PC-3 (cell line): Measurements from ENCODE around the gene TMEM184A. TPM values are rescaled to one million over a fixed set of nuclear protein-coding genes. Genes with fewer than 3 reads are reported as not detected.

Experiments
- ATAC-seq: fragments of 200-7000 bp; cut with Tn5 transposase; 2 replicates; pipeline ENCODE4 v1.9.1; 2020; ENCODE audit warnings: mild to moderate bottlenecking, moderate library complexity
- BruUV-seq: library from RNA; stranded (reverse); fragments of 400-500 nt; replicated peaks from 2 replicates; lab custom pipeline; 2021; lab: Mats Ljungman, UMichigan
- CTCF ChIA-PET: fragments of 300-600 bp; sonication (Branson Sonifier 250); formaldehyde crosslinking; loops from one replicate; lab custom pipeline; 2022; ENCODE audit warnings: antibody characterized with exemption; lab: Charles Lee
- POLR2A ChIA-PET: fragments of 300-600 bp; sonication (Branson Sonifier 250); formaldehyde crosslinking; loops from one replicate; lab custom pipeline; 2022; ENCODE audit warnings: antibody characterized with exemption; ENCODE audit not compliant: unreplicated experiment; lab: Charles Lee
- DNase-seq: peaks from one replicate; pipeline ENCODE4 v3.0.0-alpha.2; 2015
- H2AFZ ChIP-seq: fragments of 300-600 bp; sonication (generic); 2 replicates; pipeline ENCODE4 v1.6.0; 2016; ENCODE audit warnings: antibody characterized with exemption, low read length
- H3F3A ChIP-seq: fragments of 300-600 bp; sonication (generic); one replicate; pipeline ENCODE4 v1.6.0; 2017; ENCODE audit warnings: antibody characterized with exemption, low read length, control low read depth, mild to moderate bottlenecking; ENCODE audit not compliant: unreplicated experiment
- H3K27ac ChIP-seq: fragments of 300-600 bp; sonication (generic); 2 replicates; pipeline ENCODE4 v1.5.1; 2016; ENCODE audit warnings: mild to moderate bottlenecking, low read length
- H3K27me3 ChIP-seq: fragments of 300-600 bp; sonication (generic); 2 replicates; pipeline ENCODE4 v1.6.1; 2016; ENCODE audit warnings: low read length, mixed read lengths
- H3K36me3 ChIP-seq: fragments of 300-600 bp; sonication (generic); 2 replicates; pipeline ENCODE4 v1.6.1; 2016; ENCODE audit warnings: low read depth, mixed run types, low read length, mixed read lengths
- H3K4me1 ChIP-seq: fragments of 300-600 bp; sonication (generic); 2 replicates; pipeline ENCODE4 v1.5.1; 2016; ENCODE audit warnings: low read length; ENCODE audit not compliant: insufficient read depth
- H3K4me2 ChIP-seq: fragments of 300-600 bp; sonication (generic); 2 replicates; pipeline ENCODE4 v1.6.0; 2016; ENCODE audit warnings: low read length
- H3K4me3 ChIP-seq: fragments of 300-600 bp; sonication (generic); 2 replicates; pipeline ENCODE4 v1.5.1; 2016; ENCODE audit warnings: mild to moderate bottlenecking, low read length, mixed read lengths
- H3K79me2 ChIP-seq: fragments of 300-600 bp; sonication (generic); 2 replicates; pipeline ENCODE4 v1.6.1; 2017; ENCODE audit warnings: low read length, mixed read lengths
- H3K9ac ChIP-seq: fragments of 300-600 bp; sonication (generic); 2 replicates; pipeline ENCODE4 v1.6.0; 2016; ENCODE audit warnings: mild to moderate bottlenecking, low read length
- H3K9me2 ChIP-seq: fragments of 300-600 bp; sonication (generic); replicated peaks from 2 replicates; pipeline ENCODE4 v1.6.1; 2016; ENCODE audit warnings: mixed run types, low read length, mixed read lengths
- H3K9me3 ChIP-seq: fragments of 300-600 bp; sonication (generic); 2 replicates; pipeline ENCODE4 v1.6.1; 2016; ENCODE audit warnings: low read length, mixed read lengths
- H4K20me1 ChIP-seq: fragments of 300-600 bp; sonication (generic); 2 replicates; pipeline ENCODE4 v1.6.1; 2016; ENCODE audit warnings: low read length, mixed read lengths
- CTCF ChIP-seq: fragments of 300-600 bp; sonication (generic); conservative IDR thresholded peaks from 2 replicates; pipeline ENCODE4 v1.5.1; 2017; ENCODE audit warnings: antibody characterized with exemption, low read depth, mild to moderate bottlenecking, low read length
- EZH2 ChIP-seq: fragments of 300-600 bp; sonication (generic); IDR thresholded peaks from one replicate; pipeline ENCODE4 v1.6.1; 2017; ENCODE audit warnings: antibody characterized with exemption, mild to moderate bottlenecking, low read length; ENCODE audit not compliant: unreplicated experiment
- EZH2phosphoT487 ChIP-seq: fragments of 300-600 bp; sonication (generic); IDR thresholded peaks from 2 replicates; pipeline ENCODE4 v1.6.1; 2018; ENCODE audit warnings: mild to moderate bottlenecking, antibody characterized with exemption, low read length, borderline replicate concordance
- intact Hi-C: fragments of 100-400 bp; cut with micrococcal nuclease; formaldehyde crosslinking; loops from 2 replicates; pipeline ENCODE4 v1.9.0; 2023
- total RNA-seq: library from RNA; depleted of rRNA; stranded (reverse); fragments of >200 nt; gene quantifications from 2 replicates; pipeline ENCODE4 v1.2.3, GENCODE V29; 2014

TMEM184A gene
- total RNA-seq, 1 experiment from 2014 or later = 23.1 TPM

- POLR2A ChIA-PET = no interaction called here
These were observed 52.6 kb downstream of the TMEM184A start for GRCh38 chr7:1503390-1503789.

GRCh38 chr7:1502845-1503244 is 53.2 kb downstream of the TMEM184A start:
- ATAC-seq (no peak), DNase-seq (no peak)
- intact Hi-C loops = no loop called here
- Histone ChIP-seq H3K9me2 (no peaks in the 10 kb centered on the region), H2AFZ (no peak overlapping the region), H3K4me3 (peak overlapping the region; percentile 97), H3K9me3 (no peaks in the 10 kb centered on the region), H3K27me3 (no peaks in the 10 kb centered on the region), H3K4me1 (peaks cover 16% of the 10 kb centered on the region), H3K36me3 (peaks cover 12% of the 10 kb centered on the region), H3F3A (no peaks in the 10 kb centered on the region), H4K20me1 (no peaks in the 10 kb centered on the region), H3K27ac (no peak overlapping the region), H3K4me2 (peak overlapping the region; percentile 92), H3K9ac (peak overlapping the region; percentile 91; the same call in 1 of the 2 replicates), H3K79me2 (peaks cover 34% of the 10 kb centered on the region)
- ChIA-PET POLR2A (no interaction called here), CTCF (no interaction called here)
- no TSS peak for BruUV-seq
- TF ChIP-seq CTCF (no peak), EZH2 (no peak), EZH2phosphoT487 (no peak)

More at GRCh38 chr7:1503390-1503789, 52.6 kb downstream of the TMEM184A start:
- no peak for DNase-seq
- Histone ChIP-seq H3K4me1 (peaks cover 16% of the 10 kb centered on the region), H3K9me2 (no peaks in the 10 kb centered on the region), H3K9ac (peak overlapping the region; percentile 91), H3K9me3 (no peaks in the 10 kb centered on the region), H3K36me3 (peaks cover 12% of the 10 kb centered on the region), H4K20me1 (no peaks in the 10 kb centered on the region), H3K27ac (no peak overlapping the region), H2AFZ (no peak overlapping the region), H3K4me3 (peak overlapping the region; percentile 97), H3F3A (no peaks in the 10 kb centered on the region), H3K4me2 (peak overlapping the region; percentile 92), H3K27me3 (no peaks in the 10 kb centered on the region), H3K79me2 (peaks cover 34% of the 10 kb centered on the region)
- CTCF ChIA-PET = no interaction called here
- BruUV-seq = TSS peak; percentile 38
- no peak for ATAC-seq
- TF ChIP-seq EZH2 = no peak
- TF ChIP-seq CTCF = no peak
- TF ChIP-seq EZH2phosphoT487 = no peak
- intact Hi-C loops = no loop called here

DNA sequence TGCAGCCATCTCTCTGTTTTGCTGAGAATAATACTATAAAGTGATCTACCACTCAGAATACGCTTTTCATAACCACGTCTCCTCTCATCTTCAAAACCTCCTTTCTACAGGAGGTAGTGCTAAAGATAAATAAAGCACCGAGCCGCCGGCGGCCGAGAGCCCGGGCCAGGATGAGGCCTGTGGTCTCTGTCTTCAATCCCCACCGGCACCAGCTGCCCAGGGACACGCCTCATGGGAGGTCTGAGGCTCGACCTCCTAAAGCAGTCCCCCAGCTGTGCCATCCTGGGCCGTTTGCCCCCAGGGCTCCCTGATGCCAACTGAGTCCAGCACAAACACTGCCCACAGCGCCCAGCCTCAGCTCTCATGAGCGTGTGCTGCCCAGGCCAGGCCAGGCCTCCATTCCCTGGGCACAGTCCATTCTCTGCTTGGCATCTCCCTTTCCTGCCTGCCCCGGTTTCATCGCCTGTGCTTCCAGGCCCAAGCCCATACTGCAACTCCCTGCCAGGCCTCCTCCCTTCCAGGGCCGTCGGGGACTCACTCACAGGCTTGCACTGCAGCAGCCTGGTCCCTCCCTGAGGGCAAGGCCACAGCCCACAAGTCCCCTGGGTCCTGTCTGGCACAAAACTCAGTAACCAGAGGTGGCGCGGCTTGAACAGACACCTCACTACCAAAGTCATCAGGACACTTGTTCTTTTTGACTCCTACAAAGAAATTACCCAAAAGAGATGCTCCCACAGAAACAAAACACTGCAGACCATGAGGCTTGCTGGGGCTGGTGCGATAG is 54.3 kb downstream of the TMEM184A start:
- H3K4me3 ChIP-seq = no peak overlapping the region
- BruUV-seq = no TSS peak
- POLR2A ChIA-PET = no interaction called here
- peaks cover 34% of the 10 kb centered on the region for H3K79me2 ChIP-seq
- H3K36me3 ChIP-seq = peaks cover 12% of the 10 kb centered on the region
- H3K4me1 ChIP-seq = peaks cover 9% of the 10 kb centered on the region
- no peak for TF ChIP-seq EZH2
- TF ChIP-seq EZH2phosphoT487 = no peak
- no peak for TF ChIP-seq CTCF
- no peak for ATAC-seq
- H2AFZ ChIP-seq = no peak overlapping the region
- no peaks in the 10 kb centered on the region for H3K27me3 ChIP-seq
- no peak overlapping the region for H3K9ac ChIP-seq
- H4K20me1 ChIP-seq = no peaks in the 10 kb centered on the region
- no peaks in the 10 kb centered on the region for H3F3A ChIP-seq
- H3K27ac ChIP-seq = no peak overlapping the region
- H3K9me3 ChIP-seq = no peaks in the 10 kb centered on the region
- intact Hi-C loops = no loop called here
- H3K4me2 ChIP-seq = no peak overlapping the region
- CTCF ChIA-PET = no interaction called here
- no peaks in the 10 kb centered on the region for H3K9me2 ChIP-seq
- no peak for DNase-seq
